Adrenal gland (tissue), 12 donors: ENCODE data around the gene STK32C. TPM values are rescaled to one million over a fixed set of nuclear protein-coding genes. Genes with fewer than 3 reads are reported as not detected.

Source experiments
- DNase-seq, 7 donors: peaks; one replicate each; pipeline ENCODE4 v3.0.0-alpha.2; 2019 to 2020
- H3K27ac ChIP-seq, 5 donors: fragments of 200-600 bp; sonication (generic) in 4 of 5; 1 replicate in 3 of 5; 2 replicates in 2 of 5; pipeline versions ENCODE4 v1.5.1 to v1.8.0; 2016 to 2020; ENCODE audit warnings: mild to moderate bottlenecking in 1 of 5
- H3K27me3 ChIP-seq: fragments of 200-600 bp; 2 replicates; pipeline ENCODE4 v1.8.0; 2021
- H3K36me3 ChIP-seq, 2 donors: fragments of 200-600 bp; replicated peaks in 1 of 2; 1 replicate in 1 of 2; 2 replicates in 1 of 2; pipeline versions ENCODE4 v1.5.1 to v1.8.0; 2018 to 2022
- H3K4me1 ChIP-seq, 2 donors: fragments of 200-600 bp; replicated peaks in 1 of 2; 1 replicate in 1 of 2; 2 replicates in 1 of 2; pipeline versions ENCODE4 v1.5.1 to v1.8.0; 2018 to 2021
- H3K4me3 ChIP-seq, 4 donors: fragments of 200-600 bp; sonication (generic) in 3 of 4; one replicate each; pipeline ENCODE4 v1.5.1; 2016 to 2018
- H3K9me3 ChIP-seq, 3 donors: fragments of 200-600 bp; sonication (generic) in 1 of 3; replicated peaks in 1 of 3; 1 replicate in 2 of 3; 2 replicates in 1 of 3; pipeline versions ENCODE4 v1.5.1 to v1.8.0; 2016 to 2021
- POLR2A ChIP-seq, 2 donors: fragments of 450-650 bp; IDR thresholded peaks; one replicate each; pipeline ENCODE4 v1.6.1; 2017; ENCODE audit warnings: antibody characterized with exemption in 2 of 2, mild to moderate bottlenecking in 2 of 2, moderate library complexity in 1 of 2
- WGBS, 4 donors: extraction: QIAGEN DNeasy Blood & Tissue Kit in 2 of 4; methylation state at CpG; one replicate each; pipeline versions ENCODE4 v1.1.5 to v1.1.7; 2013 to 2017; 5-methylcytosine and 5-hydroxymethylcytosine counted together
- intact Hi-C, 2 donors: fragments of 100-400 bp; cut with DNase I; formaldehyde crosslinking; loops; one replicate each; pipeline versions ENCODE4 v1.14.1 to v1.15.0; 2022 to 2023
- polyA plus RNA-seq, 3 donors: library from polyadenylated mRNA; stranded (reverse); fragments of 200-250 nt in 2 of 3; fragments of 350-450 nt in 1 of 3; fragmentation: Illumina TruSeq in 1 of 3; extraction: RNeasy Lipid Tissue Mini Kit (QIAGEN cat#74804) in 1 of 3; gene quantifications; one replicate each; pipeline ENCODE4 v1.2.3, GENCODE V29; 2013 to 2014
- total RNA-seq, 9 donors: library from RNA; depleted of rRNA in 4 of 9; stranded (reverse); fragments of >200 nt in 4 of 9; fragments of 120-200 nt in 1 of 9; fragmentation: NEBNext Ultra II Directional in 1 of 9; extraction: Animal tissue kit (Norgen Biotek cat#: 25700) in 1 of 9; gene quantifications; one replicate each; pipeline versions ENCODE4 v1.1.0 to v1.2.4, GENCODE V29; 2013 to 2023
- TF ChIP-seq, protein P1 (sequence below), 6 experiments: fragments of 450-650 bp in 4 of 6; fragments of 200-600 bp in 2 of 6; sonication (generic) in 1 of 6; IDR thresholded peaks; 1 replicate in 5 of 6; 2 replicates in 1 of 6; pipeline versions ENCODE4 v1.5.1 to v1.8.0; 2016 to 2021; ENCODE audit warnings: antibody characterized with exemption in 6 of 6, mild to moderate bottlenecking in 2 of 6, moderate library complexity in 1 of 6
- donor health status: healthy with polysubstance abuse.
- donor health status: Bipolar disorder and iron deficiency.
- donor health status: DM: yes; HTN: yes; CAD: no.
- donor health status: DM: no; HTN: no; CAD: no.
- donor health status: DM: no; HTN: no; CAD: no.
- donor health status: DM: yes; HTN: yes; CAD: no.

Gene STK32C
- total and polyA plus RNA-seq, 12 donors: 2.8 to 36.5 (median 15.9) TPM

GRCh38 chr10:132203256-132204077, 104.3 kb downstream of the STK32C start:
- Histone ChIP-seq H3K9me3 (no peaks in the 10 kb centered on the region), H3K36me3 (no peaks in the 10 kb centered on the region), H3K27ac (no peak overlapping the region), H3K27me3 (no peaks in the 10 kb centered on the region), H3K4me3 (no peak overlapping the region), H3K4me1 (no peaks in the 10 kb centered on the region)
- TF ChIP-seq, protein P1, sequence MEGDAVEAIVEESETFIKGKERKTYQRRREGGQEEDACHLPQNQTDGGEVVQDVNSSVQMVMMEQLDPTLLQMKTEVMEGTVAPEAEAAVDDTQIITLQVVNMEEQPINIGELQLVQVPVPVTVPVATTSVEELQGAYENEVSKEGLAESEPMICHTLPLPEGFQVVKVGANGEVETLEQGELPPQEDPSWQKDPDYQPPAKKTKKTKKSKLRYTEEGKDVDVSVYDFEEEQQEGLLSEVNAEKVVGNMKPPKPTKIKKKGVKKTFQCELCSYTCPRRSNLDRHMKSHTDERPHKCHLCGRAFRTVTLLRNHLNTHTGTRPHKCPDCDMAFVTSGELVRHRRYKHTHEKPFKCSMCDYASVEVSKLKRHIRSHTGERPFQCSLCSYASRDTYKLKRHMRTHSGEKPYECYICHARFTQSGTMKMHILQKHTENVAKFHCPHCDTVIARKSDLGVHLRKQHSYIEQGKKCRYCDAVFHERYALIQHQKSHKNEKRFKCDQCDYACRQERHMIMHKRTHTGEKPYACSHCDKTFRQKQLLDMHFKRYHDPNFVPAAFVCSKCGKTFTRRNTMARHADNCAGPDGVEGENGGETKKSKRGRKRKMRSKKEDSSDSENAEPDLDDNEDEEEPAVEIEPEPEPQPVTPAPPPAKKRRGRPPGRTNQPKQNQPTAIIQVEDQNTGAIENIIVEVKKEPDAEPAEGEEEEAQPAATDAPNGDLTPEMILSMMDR (IDR thresholded peaks at IDR 0.05): no peak
- no peak for TF ChIP-seq POLR2A (IDR thresholded peaks at IDR 0.05)
- WGBS, 4 donors: 85 to 92% (median 90%) methylated on average over 14 to 34 of the region's 34 CpGs
- no peak for DNase-seq
- intact Hi-C loops: no loop called here

- no peaks in the 10 kb centered on the region for H3K27me3 ChIP-seq
- no peak overlapping the region for H3K27ac ChIP-seq
- TF ChIP-seq POLR2A (IDR thresholded peaks at IDR 0.05): no peak
- TF ChIP-seq, protein P1 (IDR thresholded peaks at IDR 0.05): no peak
- DNase-seq: no peak
- no peak overlapping the region for H3K4me3 ChIP-seq
- H3K36me3 ChIP-seq: no peaks in the 10 kb centered on the region
- WGBS, 4 donors: 88 to 92% (median 90%) methylated on average over 32 to 48 of the region's 48 CpGs
- H3K4me1 ChIP-seq: no peaks in the 10 kb centered on the region
- H3K9me3 ChIP-seq: no peaks in the 10 kb centered on the region
- intact Hi-C loops: no loop called here
These were observed 105.4 kb downstream of the STK32C start for GRCh38 chr10:132202070-132202970.

- intact Hi-C loops: no loop called here
- no peak overlapping the region for H3K4me3 ChIP-seq
- WGBS, 4 donors: 84 to 92% (median 90%) methylated on average over 20 to 35 of the region's 35 CpGs
- TF ChIP-seq, protein P1 (IDR thresholded peaks at IDR 0.05): no peak
- no peak for TF ChIP-seq POLR2A (IDR thresholded peaks at IDR 0.05)
- H3K27ac ChIP-seq: no peak overlapping the region
- no peaks in the 10 kb centered on the region for H3K4me1 ChIP-seq
- no peaks in the 10 kb centered on the region for H3K36me3 ChIP-seq
- no peak for DNase-seq
- H3K9me3 ChIP-seq: no peaks in the 10 kb centered on the region
- no peaks in the 10 kb centered on the region for H3K27me3 ChIP-seq
These were observed 106.4 kb downstream of the STK32C start for GRCh38 chr10:132201111-132201969.
